A549 (cell line): ENCODE results near the gene DMBT1. TPM values are rescaled to one million over a fixed set of nuclear protein-coding genes. Genes with fewer than 3 reads are reported as not detected.

Source experiments
- ATAC-seq, 2 experiments: fragments of 200-7000 bp in 1 of 2; fragments of >200 bp in 1 of 2; cut with Nextera tagmentation in 1 of 2; cut with Tn5 transposase in 1 of 2; 3 replicates each; pipeline versions ENCODE4 v1.8.0 to v1.9.1; 2018 to 2020; ENCODE audit warnings: mild to moderate bottlenecking in 1 of 2, moderate library complexity in 1 of 2
- CTCF ChIA-PET: fragments of 300-600 bp; sonication (Branson Sonifier 250); formaldehyde crosslinking; extraction: SDS; loops from one replicate; lab custom pipeline; 2021; ENCODE audit warnings: antibody characterized with exemption, inconsistent platforms; lab: Yijun Ruan, JAX
- POLR2A ChIA-PET: fragments of 350-600 bp; formaldehyde crosslinking; extraction: SDS; loops from one replicate; lab custom pipeline; 2021; ENCODE audit warnings: antibody characterized with exemption, inconsistent platforms; lab: Yijun Ruan, JAX
- DNase-seq, 2 experiments: peaks; one replicate each; pipeline versions ENCODE4 v3.0.0 to v3.0.0-alpha.2; 2011 to 2016; ENCODE audit warnings: low read depth in 1 of 2, low spot score in 1 of 2
- FAIRE-seq: peaks from 2 replicates; lab custom pipeline; 2011; peaks lifted over from hg19 to GRCh38; lab: Jason Lieb, UNC
- H3K27ac ChIP-seq, 2 experiments: fragments of >200 bp; sonication (Bioruptor Twin); formaldehyde crosslinking; 3 replicates each; pipeline ENCODE4 v1.5.1; 2016 to 2017
- H3K4me1 ChIP-seq: fragments of >200 bp; sonication (Bioruptor Twin); formaldehyde crosslinking; 3 replicates; pipeline ENCODE4 v1.6.1; 2016
- H3K4me2 ChIP-seq: fragments of >200 bp; sonication (Bioruptor Twin); formaldehyde crosslinking; 3 replicates; pipeline ENCODE4 v1.6.1; 2016
- H3K4me3 ChIP-seq: fragments of >200 bp; sonication (Bioruptor Twin); formaldehyde crosslinking; 3 replicates; pipeline ENCODE4 v1.5.1; 2016
- H3K9me3 ChIP-seq: fragments of >200 bp; sonication (Bioruptor Twin); formaldehyde crosslinking; 3 replicates; pipeline ENCODE4 v1.6.1; 2016
- CHD2 ChIP-seq: fragments of 150-350 bp; IDR thresholded peaks from 2 replicates; pipeline ENCODE4 v1.6.1; 2014; ENCODE audit warnings: low read length; ENCODE audit not compliant: partially characterized antibody
- EHF ChIP-seq: fragments of 250-450 bp; sonication (Bioruptor Pico); IDR thresholded peaks from 2 replicates; pipeline ENCODE4 v1.5.0; 2020; ENCODE audit warnings: mild to moderate bottlenecking
- EHMT2 ChIP-seq: fragments of 200-600 bp; sonication (generic); IDR thresholded peaks from 2 replicates; pipeline ENCODE4 v1.6.1; 2016; ENCODE audit warnings: antibody characterized with exemption, low read depth, mild to moderate bottlenecking, moderate library complexity
- ELK1 ChIP-seq: fragments of 150-350 bp; IDR thresholded peaks from 2 replicates; pipeline ENCODE4 v1.6.1; 2014; ENCODE audit warnings: low read depth, mild to moderate bottlenecking, low read length
- EP300 ChIP-seq, 2 experiments: fragments of >200 bp; sonication (Bioruptor Twin); formaldehyde crosslinking; IDR thresholded peaks; 2 replicates in 1 of 2; 3 replicates in 1 of 2; pipeline ENCODE4 v1.6.1; 2016 to 2017
- ESRRA ChIP-seq: fragments of 150-350 bp; IDR thresholded peaks from 2 replicates; pipeline ENCODE4 v1.6.1; 2014; ENCODE audit warnings: mild to moderate bottlenecking, low read length, borderline replicate concordance
- FOSB ChIP-seq: fragments of 250-450 bp; sonication (Bioruptor Pico); IDR thresholded peaks from 2 replicates; pipeline ENCODE4 v1.5.0; 2020; ENCODE audit warnings: mild to moderate bottlenecking, moderate library complexity
- FOXS1 ChIP-seq: fragments of 250-450 bp; sonication (Bioruptor Pico); IDR thresholded peaks from 2 replicates; pipeline ENCODE4 v1.5.0; 2020; ENCODE audit warnings: mild to moderate bottlenecking, moderate library complexity
- GATA3 ChIP-seq: IDR thresholded peaks from 2 replicates; pipeline ENCODE4 v1.6.1; 2012; ENCODE audit warnings: borderline replicate concordance
- HES2 ChIP-seq: fragments of >200 bp; sonication (Bioruptor Twin); formaldehyde crosslinking; IDR thresholded peaks from 2 replicates; pipeline ENCODE4 v1.6.1; 2016
- HEYL ChIP-seq: fragments of 250-450 bp; sonication (Bioruptor Pico); IDR thresholded peaks from 2 replicates; pipeline ENCODE4 v1.8.0; 2021; ENCODE audit warnings: mild to moderate bottlenecking, moderate library complexity
- HMGXB4 ChIP-seq: fragments of 250-450 bp; sonication (Bioruptor Pico); IDR thresholded peaks from 2 replicates; pipeline ENCODE4 v1.5.0; 2021; ENCODE audit warnings: mild to moderate bottlenecking, moderate library complexity, borderline replicate concordance
- JUN ChIP-seq, 2 experiments: fragments of >200 bp; sonication (Bioruptor Twin); formaldehyde crosslinking; IDR thresholded peaks; 2 replicates in 1 of 2; 3 replicates in 1 of 2; pipeline ENCODE4 v1.6.1; 2016 to 2017
- MAX ChIP-seq: IDR thresholded peaks from 2 replicates; pipeline ENCODE4 v1.6.1; 2012
- MAZ ChIP-seq: fragments of 150-350 bp; IDR thresholded peaks from 2 replicates; pipeline ENCODE4 v1.6.1; 2014; ENCODE audit warnings: antibody characterized with exemption, low read depth, low read length, borderline replicate concordance
- MYC ChIP-seq: IDR thresholded peaks from 2 replicates; pipeline ENCODE4 v1.6.1; 2012; ENCODE audit warnings: mild to moderate bottlenecking, inconsistent platforms, low read length, improper control_type of control experiment, borderline replicate concordance
- NR3C1 ChIP-seq: fragments of >200 bp; sonication (Bioruptor Twin); formaldehyde crosslinking; IDR thresholded peaks from 3 replicates; pipeline ENCODE4 v1.6.1; 2017
- PHF8 ChIP-seq: fragments of 200-600 bp; sonication (generic); IDR thresholded peaks from 2 replicates; pipeline ENCODE4 v1.6.1; 2016; ENCODE audit warnings: low read depth, mild to moderate bottlenecking, antibody characterized with exemption, moderate library complexity, borderline replicate concordance
- POLR2A ChIP-seq: IDR thresholded peaks from 2 replicates; pipeline ENCODE4 v1.6.1; 2012; ENCODE audit warnings: mild to moderate bottlenecking, low read length
- RAD21 ChIP-seq, 2 experiments: fragments of >200 bp in 1 of 2; sonication (Bioruptor Twin) in 1 of 2; formaldehyde crosslinking in 1 of 2; IDR thresholded peaks in 1 of 2; conservative IDR thresholded peaks in 1 of 2; 2 replicates in 1 of 2; 3 replicates in 1 of 2; pipeline ENCODE4 v1.6.1; 2012 to 2018; ENCODE audit warnings: inconsistent platforms in 1 of 2
- RCOR1 ChIP-seq: fragments of 150-350 bp; IDR thresholded peaks from 2 replicates; pipeline ENCODE4 v1.6.1; 2014; ENCODE audit warnings: antibody characterized with exemption, low read length, low read depth
- RNF2 ChIP-seq: fragments of 200-600 bp; sonication (generic); IDR thresholded peaks from 2 replicates; pipeline ENCODE4 v1.6.1; 2016; ENCODE audit warnings: low read depth, mild to moderate bottlenecking, antibody characterized with exemption, moderate library complexity, borderline replicate concordance
- TP53 ChIP-seq: fragments of 250-450 bp; sonication (Bioruptor Pico); IDR thresholded peaks from 2 replicates; pipeline ENCODE4 v1.5.0; 2021; ENCODE audit warnings: mild to moderate bottlenecking, moderate library complexity
- USF2 ChIP-seq: fragments of 450-650 bp; IDR thresholded peaks from 2 replicates; pipeline ENCODE4 v1.6.1; 2014; ENCODE audit warnings: antibody characterized with exemption
- ZFP36 ChIP-seq: fragments of 450-650 bp; IDR thresholded peaks from 2 replicates; pipeline ENCODE4 v1.6.1; 2014; ENCODE audit warnings: borderline replicate concordance; ENCODE audit not compliant: partially characterized antibody
- ZNF302 ChIP-seq: fragments of 250-450 bp; sonication (Bioruptor Pico); IDR thresholded peaks from 2 replicates; pipeline ENCODE4 v1.9.0; 2021; ENCODE audit warnings: inconsistent platforms, mild to moderate bottlenecking, moderate library complexity
- whole genome bisulfite sequencing: methylation state at CpG from one replicate; pipeline ENCODE4 v1.1.6; 2017; ENCODE audit errors: missing lambda C conversion rate; 5-methylcytosine and 5-hydroxymethylcytosine counted together
- polyA plus RNA-seq, 4 experiments: library from polyadenylated mRNA; depleted of rRNA in 3 of 4; stranded (reverse); fragments of >200 nt; fragmentation: RNase III in 1 of 4; extraction: RNeasy Plus Mini Kit Qiagen cat#74134 plus additional on column Dnase treatment in 1 of 4; gene quantifications; 2 replicates in 3 of 4; 3 replicates in 1 of 4; pipeline ENCODE4 v1.2.3, GENCODE V29; 2011 to 2017

DMBT1 gene
- polyA plus RNA-seq, 2 of the 4 experiments (the other 2 are of a cell fraction), result 0.01 to 0.03 TPM

- CTCF ChIA-PET, result interaction anchor here (4.5 kb wide), 1 partner anchor 10 kb away, joined by 34 read pairs; no protein-coding TSS in a partner anchor
- TF ChIP-seq FOSB (CRISPR knock-in tag) (no peak), TP53 (CRISPR knock-in tag) (no peak), EP300 (IDR thresholded peaks at IDR 0.05) (no peak), HMGXB4 (no peak), MYC (no peak), EHMT2 (no peak), ELK1 (no peak)
- TF ChIP-seq, all 56 proteins: peak for 0
- H3K4me1 ChIP-seq, result no peaks in the 10 kb centered on the region
- H3K4me2 ChIP-seq, result no peak overlapping the region
- DNase-seq, result no peak
- 39% methylated on average over 8 of the region's 8 CpGs for WGBS
- no peaks in the 10 kb centered on the region for H3K9me3 ChIP-seq
- H3K27ac ChIP-seq, result no peak overlapping the region
- POLR2A ChIA-PET, result no interaction called here
- no peak for FAIRE-seq
- no peak for ATAC-seq
- H3K4me3 ChIP-seq, result no peak overlapping the region
Measured at GRCh38 chr10:122658356-122659049, 97.9 kb downstream of the DMBT1 start.

- POLR2A ChIA-PET, result no interaction called here
Measured at GRCh38 chr10:122659126-122659525, 98.6 kb downstream of the DMBT1 start.

GRCh38 chr10:122659651-122660050 lies 99.1 kb downstream of the DMBT1 start:
- no peak for TF ChIP-seq GATA3
- no peak for TF ChIP-seq ESRRA
- TF ChIP-seq USF2, result no peak
- TF ChIP-seq NR3C1, result no peak
- TF ChIP-seq TP53 (CRISPR knock-in tag), result no peak
- no peak for TF ChIP-seq RNF2
- no peak for TF ChIP-seq RCOR1
- TF ChIP-seq EP300 (IDR thresholded peaks at IDR 0.05), result no peak
- TF ChIP-seq EHMT2, result no peak
- no peak for TF ChIP-seq ZFP36
- TF ChIP-seq ZNF302 (CRISPR knock-in tag), result no peak
- TF ChIP-seq FOXS1 (CRISPR knock-in tag), result no peak
- no peak for TF ChIP-seq HEYL (CRISPR knock-in tag)
- no peak for TF ChIP-seq PHF8
- TF ChIP-seq JUN (IDR thresholded peaks at IDR 0.05), result no peak
- DNase-seq (no peak), FAIRE-seq (no peak), ATAC-seq (no peak)
- Histone ChIP-seq H3K4me2 (no peak overlapping the region), H3K4me1 (no peaks in the 10 kb centered on the region), H3K9me3 (no peaks in the 10 kb centered on the region), H3K27ac (no peak overlapping the region), H3K4me3 (no peak overlapping the region)
- ChIA-PET CTCF (interaction anchor here (4.5 kb wide), 1 partner anchor 11 kb away, joined by 34 read pairs; no protein-coding TSS in a partner anchor), POLR2A (no interaction called here)
- WGBS, result 44% methylated on average over 7 of the region's 7 CpGs

More at GRCh38 chr10:122659126-122659525, 98.6 kb downstream of the DMBT1 start:
- TF ChIP-seq RAD21 (conservative IDR thresholded peaks at IDR 0.05 in 1 of 2, IDR thresholded peaks at IDR 0.05 in 1 of 2) (no peak), ELK1 (no peak), HES2 (no peak), MAZ (no peak), JUN (IDR thresholded peaks at IDR 0.05) (no peak), EHMT2 (no peak), CHD2 (no peak), POLR2A (no peak), PHF8 (no peak), FOSB (CRISPR knock-in tag) (no peak), EHF (CRISPR knock-in tag) (no peak), MAX (no peak)
- FAIRE-seq (no peak), ATAC-seq (no peak), DNase-seq (no peak)
- H3K9me3 ChIP-seq, result no peaks in the 10 kb centered on the region
- no peaks in the 10 kb centered on the region for H3K4me1 ChIP-seq
- WGBS, result 42% methylated on average over 6 of the region's 6 CpGs
- no peak overlapping the region for H3K27ac ChIP-seq
- H3K4me2 ChIP-seq, result no peak overlapping the region
- H3K4me3 ChIP-seq, result no peak overlapping the region
- CTCF ChIA-PET, result interaction anchor here (4.5 kb wide), 1 partner anchor 10 kb away, joined by 34 read pairs; no protein-coding TSS in a partner anchor
